HG03280 (cell line): ENCODE data around the gene SPDYE2B.
"Not testable (repeated sequence)": the region's sequence is repeated elsewhere in the genome, so short reads cannot be mapped to it uniquely, and the experiment has no call there.

Experiments
- ATAC-seq: cut with Tn5 transposase; IDR thresholded peaks from one replicate; pipeline ENCODE4 v1.9.1; 2021; ENCODE audit warnings: mild to moderate bottlenecking, moderate library complexity; ENCODE audit not compliant: unreplicated experiment

Gene SPDYE2B

DNA sequence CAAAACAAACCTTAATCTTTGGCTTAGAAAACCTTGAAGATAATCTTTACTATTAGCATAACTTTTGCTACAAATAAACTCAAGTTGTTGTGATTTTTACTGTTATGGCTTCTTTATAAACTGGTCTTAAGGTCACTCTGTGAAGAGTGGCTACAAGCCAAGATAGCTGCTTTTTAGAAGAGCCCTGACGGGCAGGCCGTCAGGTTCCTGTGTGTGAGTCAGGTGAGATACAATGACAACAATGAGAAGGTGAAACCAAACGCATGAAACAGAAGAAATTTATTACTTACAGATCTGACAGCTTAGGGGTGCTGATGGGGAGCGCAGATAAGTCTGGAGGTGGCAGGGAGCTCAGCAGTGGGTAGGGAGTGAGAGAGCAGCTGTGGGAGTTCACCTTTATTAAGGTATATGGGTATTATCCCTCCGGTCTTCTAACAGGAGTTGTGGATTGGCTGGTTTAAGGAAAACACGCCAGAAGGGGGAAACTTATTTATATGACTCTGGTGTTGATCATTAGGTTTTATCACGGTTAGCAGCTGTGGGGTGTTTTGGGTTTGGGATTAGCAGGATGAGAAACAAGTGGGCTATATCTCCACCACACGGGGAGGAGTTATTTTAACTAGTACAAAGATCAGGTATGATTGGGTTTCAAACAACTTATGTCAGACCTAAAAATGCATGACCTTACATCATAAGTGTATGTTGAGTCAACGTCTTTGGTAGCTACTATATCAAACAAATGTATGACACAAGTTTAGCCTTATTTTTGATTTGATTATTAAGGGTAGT, 49.0 kb downstream of the SPDYE2B start:
- not testable (repeated sequence) for ATAC-seq
